Natural killer cell (primary cell): Measurements from ENCODE around the gene LPIN1. TPM values are rescaled to one million over a fixed set of nuclear protein-coding genes. Genes with fewer than 3 reads are reported as not detected.

ENCODE experiments used
- ATAC-seq, 3 donors: fragments of 150-1000 bp in 2 of 3; fragments of 200-7000 bp in 1 of 3; cut with Tn5 transposase; 1 replicate in 1 of 3; 2 replicates in 2 of 3; pipeline ENCODE4 v1.10.0; 2021; ENCODE audit warnings: mild to moderate bottlenecking in 2 of 3, moderate library complexity in 2 of 3
- DNase-seq, 2 donors: peaks; one replicate each; pipeline versions ENCODE4 v3.0.0 to v3.0.0-alpha.2; 2013 to 2021; ENCODE audit warnings: mixed read lengths in 1 of 2
- H3K27ac ChIP-seq: one replicate; pipeline ENCODE4 v1.5.1; 2013; ENCODE audit warnings: mild to moderate bottlenecking, low read length
- H3K27me3 ChIP-seq: one replicate; pipeline ENCODE4 v1.6.1; 2013; ENCODE audit warnings: low read length; ENCODE audit not compliant: control insufficient read depth, insufficient read depth
- H3K36me3 ChIP-seq: one replicate; pipeline ENCODE4 v1.6.1; 2013; ENCODE audit warnings: low read length; ENCODE audit not compliant: control insufficient read depth, insufficient read depth
- H3K4me1 ChIP-seq: one replicate; pipeline ENCODE4 v1.6.1; 2013; ENCODE audit warnings: low read length; ENCODE audit not compliant: control insufficient read depth, insufficient read depth
- H3K4me3 ChIP-seq: one replicate; pipeline ENCODE4 v1.5.1; 2013; ENCODE audit warnings: low read length
- H3K9me3 ChIP-seq: one replicate; pipeline ENCODE4 v1.6.1; 2013; ENCODE audit warnings: low read length; ENCODE audit not compliant: control insufficient read depth, insufficient read depth
- H3K27ac Mint-ChIP-seq, 2 donors: one replicate each; pipeline ENCODE4 v1.8.0; 2022; ENCODE audit warnings: mild to moderate bottlenecking in 2 of 2, mixed read lengths in 2 of 2, moderate library complexity in 1 of 2
- H3K27me3 Mint-ChIP-seq, 2 donors: one replicate each; pipeline ENCODE4 v1.8.0; 2022; ENCODE audit warnings: low read depth in 2 of 2, mixed read lengths in 2 of 2
- H3K36me3 Mint-ChIP-seq: one replicate; pipeline ENCODE4 v1.8.0; 2022; ENCODE audit warnings: mixed read lengths
- H3K4me1 Mint-ChIP-seq, 2 donors: one replicate each; pipeline ENCODE4 v1.8.0; 2022; ENCODE audit warnings: mixed read lengths in 2 of 2
- H3K4me3 Mint-ChIP-seq: one replicate; pipeline ENCODE4 v1.8.0; 2022; ENCODE audit warnings: mild to moderate bottlenecking, moderate library complexity, mixed read lengths
- H3K9me3 Mint-ChIP-seq, 2 donors: one replicate each; pipeline ENCODE4 v1.8.0; 2022; ENCODE audit warnings: mixed read lengths in 2 of 2
- WGBS: methylation state at CpG from one replicate; pipeline ENCODE4 v1.1.7; 2013; ENCODE audit warnings: missing lambda C conversion rate; ENCODE audit not compliant: insufficient coverage; 5-methylcytosine and 5-hydroxymethylcytosine counted together
- intact Hi-C: fragments of 100-400 bp; cut with micrococcal nuclease; formaldehyde crosslinking; loops from one replicate; pipeline ENCODE4 v1.14.2; 2022
- total RNA-seq, 4 donors: library from RNA; stranded (reverse); fragments of 120-200 nt in 1 of 4; gene quantifications; one replicate each; pipeline versions ENCODE4 v1.2.3 to v1.2.4, GENCODE V29; 2013 to 2022
- TF ChIP-seq, protein P1 (sequence below): fragments of 200-600 bp; IDR thresholded peaks from one replicate; pipeline ENCODE4 v1.8.0; 2022; ENCODE audit warnings: antibody characterized with exemption

Gene LPIN1
- total RNA-seq, 3 donors from 2014 or later (not counting 1 experiment from before 2014, with no cell fraction given) = 95.0 to 122 (median 118) TPM

DNA sequence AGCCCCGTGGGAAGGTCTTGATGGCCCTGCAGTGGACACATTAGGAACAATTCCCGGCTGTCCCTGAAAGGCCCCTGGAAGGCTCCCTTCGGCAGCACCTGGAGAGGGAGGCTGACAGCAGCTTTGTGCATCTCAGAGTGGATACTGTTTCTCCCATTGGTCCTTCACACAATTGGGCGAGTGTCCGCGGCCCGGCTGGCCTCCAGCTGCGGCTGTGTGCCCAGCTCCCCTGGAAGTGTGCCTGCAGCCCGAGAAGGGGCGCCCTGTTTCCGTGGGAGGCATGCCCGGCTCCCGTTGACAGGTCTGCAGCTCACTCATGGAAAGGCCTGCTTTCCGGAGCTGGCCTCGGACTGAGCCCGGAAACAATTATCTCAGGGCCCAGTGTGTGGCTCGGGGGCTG lies 103.7 kb downstream of the LPIN1 start:
- peaks cover 5 to 6% of the 10 kb centered on the region in 2 donors for H3K4me1 Mint-ChIP-seq
- H3K4me3 ChIP-seq = no peak overlapping the region
- DNase-seq = no peak
- H3K9me3 Mint-ChIP-seq = peaks cover 0 to 3% of the 10 kb centered on the region in 2 donors
- 90% methylated on average over 17 of the region's 17 CpGs for WGBS
- no peaks in the 10 kb centered on the region for H3K36me3 ChIP-seq
- no peak overlapping the region for H3K27ac Mint-ChIP-seq
- H3K27me3 ChIP-seq = no peaks in the 10 kb centered on the region
- H3K4me3 Mint-ChIP-seq = no peak overlapping the region
- H3K36me3 Mint-ChIP-seq = no peaks in the 10 kb centered on the region
- H3K4me1 ChIP-seq = no peaks in the 10 kb centered on the region
- ATAC-seq = no peak
- no peak overlapping the region for H3K27ac ChIP-seq
- TF ChIP-seq, protein P1, sequence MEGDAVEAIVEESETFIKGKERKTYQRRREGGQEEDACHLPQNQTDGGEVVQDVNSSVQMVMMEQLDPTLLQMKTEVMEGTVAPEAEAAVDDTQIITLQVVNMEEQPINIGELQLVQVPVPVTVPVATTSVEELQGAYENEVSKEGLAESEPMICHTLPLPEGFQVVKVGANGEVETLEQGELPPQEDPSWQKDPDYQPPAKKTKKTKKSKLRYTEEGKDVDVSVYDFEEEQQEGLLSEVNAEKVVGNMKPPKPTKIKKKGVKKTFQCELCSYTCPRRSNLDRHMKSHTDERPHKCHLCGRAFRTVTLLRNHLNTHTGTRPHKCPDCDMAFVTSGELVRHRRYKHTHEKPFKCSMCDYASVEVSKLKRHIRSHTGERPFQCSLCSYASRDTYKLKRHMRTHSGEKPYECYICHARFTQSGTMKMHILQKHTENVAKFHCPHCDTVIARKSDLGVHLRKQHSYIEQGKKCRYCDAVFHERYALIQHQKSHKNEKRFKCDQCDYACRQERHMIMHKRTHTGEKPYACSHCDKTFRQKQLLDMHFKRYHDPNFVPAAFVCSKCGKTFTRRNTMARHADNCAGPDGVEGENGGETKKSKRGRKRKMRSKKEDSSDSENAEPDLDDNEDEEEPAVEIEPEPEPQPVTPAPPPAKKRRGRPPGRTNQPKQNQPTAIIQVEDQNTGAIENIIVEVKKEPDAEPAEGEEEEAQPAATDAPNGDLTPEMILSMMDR = no peak
- H3K9me3 ChIP-seq = no peaks in the 10 kb centered on the region
- intact Hi-C loops = no loop called here
- peaks cover 8 to 26% of the 10 kb centered on the region in 2 donors for H3K27me3 Mint-ChIP-seq

DNA sequence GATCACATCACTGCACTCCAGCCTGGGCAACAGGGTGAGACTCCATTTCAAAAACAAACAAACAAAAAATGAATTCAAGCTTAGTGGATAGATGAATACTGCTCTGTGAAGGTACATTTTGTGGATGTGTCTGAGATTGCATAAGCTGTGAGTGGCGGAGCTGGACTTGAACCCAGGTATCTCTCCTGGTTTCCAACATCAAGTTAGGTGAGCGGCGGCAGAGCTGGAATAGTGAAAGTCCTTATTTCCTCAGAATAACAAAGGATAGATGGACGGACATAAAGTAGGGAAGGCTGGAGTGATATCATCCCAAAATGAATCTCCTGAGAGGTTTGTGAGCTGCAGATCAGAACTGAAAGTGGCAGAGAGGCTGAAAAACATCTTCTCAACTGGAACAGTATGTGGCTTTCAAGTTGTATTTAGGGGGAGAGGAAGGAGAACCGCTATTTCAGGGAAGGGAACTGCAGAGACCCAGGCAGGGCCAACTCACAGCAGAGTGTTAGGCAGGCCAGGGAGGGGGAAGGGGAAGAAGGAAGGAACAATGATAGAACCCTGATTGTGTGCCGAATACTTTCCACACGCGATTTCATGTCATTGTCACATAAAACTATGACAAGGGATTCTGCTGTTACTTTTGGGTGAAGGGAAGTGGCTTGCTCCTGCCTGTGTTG lies 106.2 kb downstream of the LPIN1 start:
- no peaks in the 10 kb centered on the region for H3K9me3 ChIP-seq
- no peaks in the 10 kb centered on the region for H3K36me3 ChIP-seq
- H3K27ac ChIP-seq = no peak overlapping the region
- TF ChIP-seq, protein P1 = no peak
- Mint-ChIP-seq H3K27ac (no peak overlapping the region), H3K36me3 (no peaks in the 10 kb centered on the region), H3K4me1 (peaks cover 5 to 6% of the 10 kb centered on the region in 2 donors), H3K27me3 (peaks cover 14 to 26% of the 10 kb centered on the region in 2 donors), H3K4me3 (no peak overlapping the region), H3K9me3 (peaks cover 0 to 3% of the 10 kb centered on the region in 2 donors)
- WGBS = 75% methylated on average over 8 of the region's 8 CpGs
- ATAC-seq (no peak), DNase-seq (no peak)
- no peaks in the 10 kb centered on the region for H3K4me1 ChIP-seq
- intact Hi-C loops = no loop called here
- no peak overlapping the region for H3K4me3 ChIP-seq
- H3K27me3 ChIP-seq = no peaks in the 10 kb centered on the region

DNA sequence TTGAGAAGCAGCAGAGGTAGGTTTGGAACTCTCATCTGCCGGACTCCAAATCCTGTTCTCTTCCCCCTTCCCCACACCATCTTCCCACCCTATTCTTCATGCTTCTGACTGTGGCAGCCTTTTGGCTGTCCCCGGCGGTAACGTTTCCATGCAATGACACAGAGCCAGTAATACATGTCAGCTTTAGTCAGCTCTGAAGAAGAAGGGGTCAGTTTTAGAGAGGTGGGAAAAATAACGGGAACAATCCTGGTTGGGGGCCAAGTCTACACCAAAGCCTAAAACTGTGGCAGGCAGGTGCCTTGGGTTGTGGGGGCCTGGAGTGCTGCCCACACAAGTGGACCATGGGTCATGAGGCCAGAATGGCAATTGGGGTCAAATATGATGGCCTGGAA lies 106.8 kb downstream of the LPIN1 start:
- TF ChIP-seq, protein P1 = no peak
- Histone ChIP-seq H3K27ac (no peak overlapping the region), H3K4me3 (no peak overlapping the region), H3K27me3 (no peaks in the 10 kb centered on the region), H3K36me3 (no peaks in the 10 kb centered on the region), H3K4me1 (no peaks in the 10 kb centered on the region), H3K9me3 (no peaks in the 10 kb centered on the region)
- 90% methylated on average over 5 of the region's 5 CpGs for WGBS
- ATAC-seq (no peak), DNase-seq (no peak)
- no peak overlapping the region for H3K27ac Mint-ChIP-seq
- H3K9me3 Mint-ChIP-seq = no peaks in the 10 kb centered on the region
- H3K4me3 Mint-ChIP-seq = no peak overlapping the region
- H3K27me3 Mint-ChIP-seq = peaks cover 14 to 26% of the 10 kb centered on the region in 2 donors
- intact Hi-C loops = no loop called here
- H3K36me3 Mint-ChIP-seq = no peaks in the 10 kb centered on the region
- peaks cover 5 to 6% of the 10 kb centered on the region in 2 donors for H3K4me1 Mint-ChIP-seq
